ENCODE measurements around the gene STAG2.

Gene STAG2

GRCh38 chrX:124023838-124024238 is 62.3 kb downstream of the STAG2 start:
- no peak overlapping the region for H3K9ac ChIP-seq (ENCODE audit: low read length)
- H3K27me3 ChIP-seq (ENCODE audit: low read depth, low read length), result no peaks in the 10 kb centered on the region
- no peak overlapping the region for H3K4me2 ChIP-seq (ENCODE audit: low read length)
- H4K20me1 ChIP-seq (ENCODE audit: insufficient read depth, low read length), result peaks cover 42% of the 10 kb centered on the region
- no peak overlapping the region for H3K4me3 ChIP-seq (ENCODE audit: low read length)
- peaks cover 22% of the 10 kb centered on the region for H3K4me1 ChIP-seq (ENCODE audit: low read length)
- H3K9me3 ChIP-seq (ENCODE audit: insufficient read depth, low read length), result no peaks in the 10 kb centered on the region
- H3K79me2 ChIP-seq (ENCODE audit: low read length), result peaks cover 47% of the 10 kb centered on the region
- H2AFZ ChIP-seq (ENCODE audit: low read depth, low read length), result no peak overlapping the region
- TF ChIP-seq EZH2phosphoT487 (IDR thresholded peaks at IDR 0.05; ENCODE audit: low read depth) (no peak), CTCF (IDR thresholded peaks at IDR 0.05; ENCODE audit: low read depth, low read length) (no peak)
- peaks cover 12% of the 10 kb centered on the region for H3K36me3 ChIP-seq (replicated peaks; ENCODE audit: low read depth, low read length)
- 0 out of 2 replicates have a peak overlapping the region, but pooled peaks have one; percentile 4 for H3K27ac ChIP-seq (ENCODE audit: low read length)

- Histone ChIP-seq H3K36me3 (replicated peaks; ENCODE audit: low read depth, low read length) (peaks cover 12% of the 10 kb centered on the region), H3K27me3 (ENCODE audit: low read depth, low read length) (no peaks in the 10 kb centered on the region), H3K79me2 (ENCODE audit: low read length) (peaks cover 26% of the 10 kb centered on the region), H3K4me3 (ENCODE audit: low read length) (no peak overlapping the region), H3K4me2 (ENCODE audit: low read length) (no peak overlapping the region), H4K20me1 (ENCODE audit: insufficient read depth, low read length) (peaks cover 38% of the 10 kb centered on the region), H3K4me1 (ENCODE audit: low read length) (peaks cover 33% of the 10 kb centered on the region), H3K9me3 (ENCODE audit: insufficient read depth, low read length) (no peaks in the 10 kb centered on the region), H3K9ac (ENCODE audit: low read length) (no peak overlapping the region), H3K27ac (ENCODE audit: low read length) (no peak overlapping the region), H2AFZ (ENCODE audit: low read depth, low read length) (no peak overlapping the region)
- no peak for TF ChIP-seq CTCF (IDR thresholded peaks at IDR 0.05; ENCODE audit: low read depth, low read length)
- no peak for TF ChIP-seq EZH2phosphoT487 (IDR thresholded peaks at IDR 0.05; ENCODE audit: low read depth)
Observed at GRCh38 chrX:124026529-124026928, 65.0 kb downstream of the STAG2 start.

GRCh38 chrX:124028182-124028581 is 66.7 kb downstream of the STAG2 start:
- Histone ChIP-seq H3K9ac (ENCODE audit: low read length) (no peak overlapping the region), H3K27ac (ENCODE audit: low read length) (no peak overlapping the region), H3K79me2 (ENCODE audit: low read length) (peaks cover 12% of the 10 kb centered on the region; the same call in 1 of the 2 replicates), H3K27me3 (ENCODE audit: low read depth, low read length) (no peaks in the 10 kb centered on the region), H3K4me3 (ENCODE audit: low read length) (no peak overlapping the region), H2AFZ (ENCODE audit: low read depth, low read length) (no peak overlapping the region), H3K4me2 (ENCODE audit: low read length) (peak overlapping the region; percentile 53), H4K20me1 (ENCODE audit: insufficient read depth, low read length) (peaks cover 32% of the 10 kb centered on the region), H3K36me3 (replicated peaks; ENCODE audit: low read depth, low read length) (peaks cover 15% of the 10 kb centered on the region), H3K9me3 (ENCODE audit: insufficient read depth, low read length) (no peaks in the 10 kb centered on the region), H3K4me1 (ENCODE audit: low read length) (peaks cover 30% of the 10 kb centered on the region)
- TF ChIP-seq EZH2phosphoT487 (IDR thresholded peaks at IDR 0.05; ENCODE audit: low read depth) (no peak), CTCF (IDR thresholded peaks at IDR 0.05; ENCODE audit: low read depth, low read length) (no peak)

GRCh38 chrX:124030520-124030919 is 69.0 kb downstream of the STAG2 start:
- no peak overlapping the region for H3K9ac ChIP-seq (ENCODE audit: low read length)
- TF ChIP-seq CTCF (IDR thresholded peaks at IDR 0.05; ENCODE audit: low read depth, low read length) (no peak), EZH2phosphoT487 (IDR thresholded peaks at IDR 0.05; ENCODE audit: low read depth) (no peak)
- H4K20me1 ChIP-seq (ENCODE audit: insufficient read depth, low read length), result peaks cover 28% of the 10 kb centered on the region
- peak overlapping the region; percentile 5; the same call in 1 of the 2 replicates for H3K4me2 ChIP-seq (ENCODE audit: low read length)
- no peak overlapping the region for H3K27ac ChIP-seq (ENCODE audit: low read length)
- H3K79me2 ChIP-seq (ENCODE audit: low read length), result peaks cover 24% of the 10 kb centered on the region
- H3K4me1 ChIP-seq (ENCODE audit: low read length), result peaks cover 22% of the 10 kb centered on the region
- H3K27me3 ChIP-seq (ENCODE audit: low read depth, low read length), result no peaks in the 10 kb centered on the region
- H3K4me3 ChIP-seq (ENCODE audit: low read length), result no peak overlapping the region
- no peaks in the 10 kb centered on the region for H3K9me3 ChIP-seq (ENCODE audit: insufficient read depth, low read length)
- H2AFZ ChIP-seq (ENCODE audit: low read depth, low read length), result no peak overlapping the region
- peaks cover 15% of the 10 kb centered on the region for H3K36me3 ChIP-seq (replicated peaks; ENCODE audit: low read depth, low read length)
